IPS-18c (cell line): Measurements from ENCODE around the gene AQP1.

Source experiments
- H3K4me3 ChIP-seq: 2 replicates; pipeline ENCODE4 v1.7.0; 2013; ENCODE audit warnings: low read depth, mild to moderate bottlenecking, low read length, moderate library complexity; ENCODE audit not compliant: insufficient read depth
- H3K9me3 ChIP-seq: one replicate; pipeline ENCODE4 v1.6.1; 2013; ENCODE audit warnings: mild to moderate bottlenecking, low read length, moderate library complexity; ENCODE audit not compliant: control insufficient read depth, insufficient read depth

The AQP1 gene

DNA sequence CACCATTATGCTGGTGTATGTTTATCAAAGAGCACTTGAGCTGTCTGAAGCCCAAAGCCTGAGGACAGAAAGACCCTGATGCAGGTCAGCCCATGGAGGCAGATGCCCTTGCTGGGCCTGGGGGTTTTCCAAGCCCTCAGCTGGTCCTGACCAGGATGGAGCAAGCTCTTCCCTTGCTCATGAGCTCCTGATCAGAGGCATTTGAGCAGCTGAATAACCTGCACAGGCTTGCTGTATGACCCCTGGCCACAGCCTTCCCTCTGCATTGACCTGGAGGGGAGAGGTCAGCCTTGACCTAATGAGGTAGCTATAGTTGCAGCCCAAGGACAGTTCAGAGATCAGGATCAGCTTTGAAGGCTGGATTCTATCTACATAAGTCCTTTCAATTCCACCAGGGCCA, 13.0 kb downstream of the AQP1 start:
- no peaks in the 10 kb centered on the region for H3K9me3 ChIP-seq
- H3K4me3 ChIP-seq, result no peak overlapping the region

DNA sequence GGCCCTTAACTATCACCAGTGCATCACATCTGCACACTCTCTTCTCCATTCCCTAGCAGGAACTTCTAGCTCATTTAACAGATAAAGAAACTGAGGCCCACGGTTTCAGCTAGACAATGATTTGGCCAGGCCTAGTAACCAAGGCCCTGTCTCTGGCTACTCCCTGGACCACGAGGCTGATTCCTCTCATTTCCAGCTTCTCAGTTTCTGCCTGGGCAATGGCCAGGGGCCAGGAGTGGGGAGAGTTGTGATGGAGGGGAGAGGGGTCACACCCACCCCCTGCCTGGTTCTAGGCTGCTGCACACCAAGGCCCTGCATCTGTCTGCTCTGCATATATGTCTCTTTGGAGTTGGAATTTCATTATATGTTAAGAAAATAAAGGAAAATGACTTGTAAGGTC, 13.5 kb downstream of the AQP1 start:
- no peak overlapping the region for H3K4me3 ChIP-seq

DNA sequence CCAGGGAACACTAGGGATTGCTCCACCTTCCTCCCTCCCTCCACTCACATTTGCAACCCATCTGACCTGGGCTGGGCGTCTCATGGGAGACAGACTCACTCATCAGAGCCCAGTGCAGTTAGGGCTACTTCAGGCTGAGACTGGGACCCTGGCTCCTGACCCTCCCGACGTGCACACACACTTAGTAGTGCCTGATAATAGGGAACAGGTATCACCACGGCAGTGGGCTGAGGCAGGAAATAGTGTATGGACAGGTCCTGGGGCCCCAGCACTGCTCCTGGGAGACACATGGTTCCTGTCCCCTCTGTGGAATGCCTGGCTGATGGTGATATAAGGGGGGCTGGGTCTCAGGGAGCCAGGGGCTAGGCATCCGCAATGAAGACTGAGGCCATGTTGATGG, 14.3 kb downstream of the AQP1 start:
- Histone ChIP-seq H3K9me3 (no peaks in the 10 kb centered on the region), H3K4me3 (no peak overlapping the region)

More for the DNA sequence above, 13.5 kb downstream of the AQP1 start:
- H3K9me3 ChIP-seq, result no peaks in the 10 kb centered on the region

DNA sequence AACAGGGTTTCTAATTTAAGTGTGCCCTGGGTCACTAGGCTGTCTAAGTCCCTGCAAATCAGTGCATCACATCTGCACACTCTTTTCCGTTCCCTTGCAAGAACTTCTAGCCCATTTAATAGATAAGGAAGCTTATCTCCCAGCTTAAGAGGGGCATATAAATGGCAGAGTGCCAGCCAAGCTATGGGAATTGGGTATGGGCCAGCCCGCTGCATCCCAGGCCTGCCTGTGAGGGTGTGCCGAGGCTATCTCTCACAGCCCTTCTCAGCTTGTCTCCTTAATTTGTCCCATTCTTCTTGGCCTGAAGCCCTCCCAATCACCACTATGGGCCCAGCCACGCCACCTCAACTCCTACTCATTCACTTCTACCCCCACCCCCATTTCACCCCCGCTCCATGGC, 14.7 kb downstream of the AQP1 start:
- H3K9me3 ChIP-seq, result no peaks in the 10 kb centered on the region
- H3K4me3 ChIP-seq, result no peak overlapping the region

DNA sequence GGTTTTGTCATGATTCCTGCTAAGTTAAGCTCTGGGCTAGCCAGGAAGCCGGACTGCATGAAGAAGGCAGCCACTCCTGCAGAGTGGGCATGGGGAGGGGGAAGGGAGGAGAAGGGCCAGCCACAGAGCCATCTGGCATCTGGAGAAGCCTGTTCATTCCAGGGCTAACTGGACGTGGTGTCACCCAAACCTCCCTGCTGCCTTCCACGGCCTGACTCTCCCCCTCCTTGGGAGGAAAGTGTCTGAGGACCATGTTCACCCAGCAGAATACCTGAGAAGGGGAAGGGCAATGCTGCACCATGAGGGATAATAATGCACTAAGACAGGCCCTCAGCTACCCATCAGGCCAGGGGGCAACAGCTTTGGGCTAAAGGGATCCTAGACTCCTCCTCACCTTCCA, 15.4 kb downstream of the AQP1 start:
- H3K9me3 ChIP-seq, result no peaks in the 10 kb centered on the region
- no peak overlapping the region; the same call in 1 of the 2 replicates for H3K4me3 ChIP-seq

DNA sequence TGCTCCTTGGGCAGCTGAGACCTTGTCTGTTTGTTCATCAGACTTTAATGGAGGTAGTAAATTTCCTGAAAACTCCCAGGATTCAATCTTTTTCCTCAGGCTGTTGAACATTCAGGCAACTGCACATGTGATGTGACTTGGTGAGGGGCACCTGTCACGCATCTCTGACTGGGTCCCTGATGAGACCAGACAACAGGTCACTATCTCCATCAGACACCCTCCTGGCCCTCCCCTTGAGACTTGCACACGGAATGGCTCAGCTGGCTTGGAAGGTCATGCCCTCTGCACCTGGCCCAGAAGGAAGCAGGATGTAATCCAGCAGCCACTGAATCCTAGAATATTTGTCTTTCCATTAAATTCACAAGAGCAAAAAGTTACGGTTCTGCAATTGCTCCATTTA, 15.9 kb downstream of the AQP1 start:
- H3K9me3 ChIP-seq, result no peaks in the 10 kb centered on the region

DNA sequence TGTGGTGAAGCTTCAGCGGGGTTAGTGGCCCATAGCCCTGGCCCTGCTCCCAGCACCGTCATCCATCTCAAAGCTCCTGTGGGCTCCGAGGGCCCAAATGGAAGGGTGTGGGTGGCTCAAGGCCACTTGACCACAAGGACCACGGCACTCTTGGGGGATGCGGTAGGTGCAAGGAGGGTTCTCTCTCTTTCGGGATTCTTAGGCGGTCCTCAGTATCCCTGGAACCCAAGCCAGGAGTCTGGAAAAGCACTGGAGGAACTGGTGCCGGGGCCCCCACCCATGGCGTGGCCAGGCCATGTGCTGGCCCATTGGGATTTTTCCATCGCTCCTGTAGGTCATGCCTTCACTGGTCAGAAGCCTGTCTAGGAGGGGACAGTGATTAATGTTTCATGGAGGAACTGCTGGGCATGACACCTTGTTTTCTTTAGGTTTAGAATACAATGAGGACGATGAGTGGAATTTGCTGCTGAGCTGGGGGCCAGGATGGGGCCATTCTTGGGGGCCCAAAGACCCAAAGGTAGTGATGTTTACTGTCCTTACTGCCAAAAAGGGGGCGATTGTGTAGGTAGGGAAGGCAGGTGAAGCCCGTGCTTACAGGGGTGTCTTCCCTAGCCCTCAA, 16.7 kb downstream of the AQP1 start:
- Histone ChIP-seq H3K4me3 (no peak overlapping the region), H3K9me3 (peaks cover 2% of the 10 kb centered on the region)

More for the DNA sequence above, 15.9 kb downstream of the AQP1 start:
- no peak overlapping the region for H3K4me3 ChIP-seq

DNA sequence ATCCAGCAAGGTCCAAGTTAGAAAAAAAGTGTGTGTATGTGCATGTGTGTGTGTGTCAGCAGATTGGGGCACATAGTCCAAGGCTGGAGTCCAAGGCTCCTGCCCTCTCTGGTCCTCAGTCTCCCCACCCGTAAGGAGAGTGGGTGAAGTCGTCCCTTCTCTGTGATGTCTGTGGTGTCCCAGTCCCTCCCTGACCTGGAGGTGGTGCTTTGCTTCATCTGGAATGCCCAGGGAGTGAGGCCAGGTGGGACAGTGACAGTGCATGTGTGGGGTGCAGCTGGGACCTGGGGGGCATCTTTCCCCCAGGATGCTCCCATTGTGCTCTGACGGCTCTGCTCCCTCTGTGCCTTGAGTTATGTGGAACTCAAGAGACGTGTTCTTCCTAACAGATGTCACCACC, 18.0 kb downstream of the AQP1 start:
- peaks cover 3% of the 10 kb centered on the region for H3K9me3 ChIP-seq
- no peak overlapping the region for H3K4me3 ChIP-seq

DNA sequence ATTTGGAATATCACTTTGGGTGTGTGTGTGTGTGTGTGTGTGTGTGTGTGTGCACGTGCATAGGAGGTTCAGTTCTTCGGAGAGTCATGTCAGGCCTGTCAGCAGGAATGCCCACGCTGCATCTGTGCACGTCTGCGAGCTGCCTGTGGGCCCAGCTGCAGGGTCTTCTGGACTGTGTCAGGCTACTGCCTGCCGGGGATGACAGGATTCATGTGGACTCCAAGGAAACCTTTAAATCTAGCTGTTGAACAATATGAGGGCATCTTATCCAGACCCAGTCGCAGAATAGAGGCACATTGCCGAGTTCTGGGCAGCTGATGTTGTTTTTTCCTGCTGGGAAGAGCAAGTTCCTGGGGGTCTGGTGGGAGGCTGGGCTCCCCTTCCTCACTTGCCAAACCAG, 19.0 kb downstream of the AQP1 start:
- no peak overlapping the region for H3K4me3 ChIP-seq
- peaks cover 3% of the 10 kb centered on the region for H3K9me3 ChIP-seq

DNA sequence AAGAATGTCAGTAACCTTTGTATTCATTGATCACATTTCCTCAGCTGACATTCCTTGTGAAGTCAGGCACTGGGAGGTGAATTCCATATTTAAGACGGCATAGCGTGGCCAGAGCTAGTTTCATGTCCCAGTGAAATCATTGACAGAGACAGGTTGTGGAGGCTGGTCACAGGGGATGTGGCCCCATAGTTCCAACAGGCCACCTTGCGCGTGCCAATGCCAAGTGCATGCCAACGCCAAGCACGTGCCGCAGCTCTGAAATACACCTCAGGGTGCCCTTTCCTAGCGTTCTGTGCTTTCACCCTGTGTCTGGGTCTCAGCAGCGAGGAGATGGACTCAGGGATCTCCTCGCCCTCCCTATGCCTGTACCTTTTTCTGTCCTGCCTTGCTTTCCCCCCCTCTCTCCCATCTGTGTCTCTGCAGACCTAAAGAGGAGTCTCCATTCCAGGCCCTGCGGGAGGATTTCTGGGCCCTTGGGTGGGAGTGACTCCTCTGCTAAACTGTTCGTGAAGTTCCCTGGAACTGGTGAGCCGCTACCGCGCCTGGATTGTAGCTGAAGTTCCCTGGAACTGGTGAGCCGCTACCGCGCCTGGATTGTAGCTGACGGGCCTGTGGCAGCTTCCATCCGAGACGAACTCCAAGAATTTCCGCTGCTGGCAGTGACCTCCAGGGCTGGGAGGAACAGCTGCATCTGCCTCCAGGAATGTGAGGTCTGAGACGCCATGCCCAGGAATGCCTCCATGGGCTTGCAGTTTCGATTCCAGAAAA, 19.7 kb downstream of the AQP1 start:
- peaks cover 3% of the 10 kb centered on the region for H3K9me3 ChIP-seq
- no peak overlapping the region for H3K4me3 ChIP-seq

DNA sequence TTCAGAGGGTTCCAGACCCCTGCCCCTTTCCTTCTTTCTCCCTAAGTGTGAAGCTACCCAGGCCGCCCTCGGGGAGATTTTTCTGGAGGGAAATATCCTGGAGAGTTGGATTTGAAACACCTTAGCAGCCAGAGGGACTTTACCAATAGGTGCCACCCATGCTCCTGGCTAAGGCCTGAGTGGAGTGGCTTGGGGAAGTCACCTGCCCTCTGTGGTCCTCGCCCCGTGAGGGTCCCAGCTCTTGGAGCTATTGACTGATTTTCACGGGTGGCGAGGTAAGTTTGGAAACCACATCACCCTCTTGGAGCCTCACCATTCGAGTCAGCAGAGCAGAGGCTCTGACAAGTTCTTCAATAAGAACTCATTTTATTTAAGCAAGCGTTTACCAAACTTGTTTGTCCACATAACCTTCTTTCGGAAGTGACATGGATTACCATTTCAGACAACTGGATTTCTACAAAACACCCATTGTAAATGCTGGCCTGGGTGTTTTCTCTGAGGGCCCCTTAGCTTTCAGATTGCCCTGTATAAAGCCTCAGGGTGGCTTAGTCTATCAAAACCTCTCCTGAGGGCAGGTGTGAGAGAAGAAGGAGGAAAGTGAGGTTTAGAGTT, 20.4 kb downstream of the AQP1 start:
- Histone ChIP-seq H3K9me3 (peaks cover 3% of the 10 kb centered on the region), H3K4me3 (no peak overlapping the region)

DNA sequence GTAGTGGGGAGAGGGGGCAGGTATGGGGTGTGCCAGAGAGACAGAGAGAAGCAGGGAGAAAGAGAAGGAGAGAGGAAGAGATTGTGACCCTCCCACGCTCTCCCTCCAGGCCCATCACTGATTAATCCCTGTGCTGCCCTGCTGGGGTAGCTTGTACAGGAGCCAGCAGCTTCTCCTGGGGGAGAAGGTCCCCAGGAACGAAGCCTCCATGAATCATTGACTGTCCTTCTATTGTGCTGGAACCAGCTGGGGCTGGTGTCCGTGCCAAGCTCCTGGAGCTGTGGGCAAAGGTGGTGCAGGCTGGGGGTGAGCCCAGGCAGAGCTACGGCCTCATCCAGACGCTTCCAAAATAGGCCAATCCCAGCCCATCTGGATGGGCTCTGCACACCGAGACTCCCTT, 20.9 kb downstream of the AQP1 start:
- Histone ChIP-seq H3K4me3 (no peak overlapping the region), H3K9me3 (peaks cover 3% of the 10 kb centered on the region)

DNA sequence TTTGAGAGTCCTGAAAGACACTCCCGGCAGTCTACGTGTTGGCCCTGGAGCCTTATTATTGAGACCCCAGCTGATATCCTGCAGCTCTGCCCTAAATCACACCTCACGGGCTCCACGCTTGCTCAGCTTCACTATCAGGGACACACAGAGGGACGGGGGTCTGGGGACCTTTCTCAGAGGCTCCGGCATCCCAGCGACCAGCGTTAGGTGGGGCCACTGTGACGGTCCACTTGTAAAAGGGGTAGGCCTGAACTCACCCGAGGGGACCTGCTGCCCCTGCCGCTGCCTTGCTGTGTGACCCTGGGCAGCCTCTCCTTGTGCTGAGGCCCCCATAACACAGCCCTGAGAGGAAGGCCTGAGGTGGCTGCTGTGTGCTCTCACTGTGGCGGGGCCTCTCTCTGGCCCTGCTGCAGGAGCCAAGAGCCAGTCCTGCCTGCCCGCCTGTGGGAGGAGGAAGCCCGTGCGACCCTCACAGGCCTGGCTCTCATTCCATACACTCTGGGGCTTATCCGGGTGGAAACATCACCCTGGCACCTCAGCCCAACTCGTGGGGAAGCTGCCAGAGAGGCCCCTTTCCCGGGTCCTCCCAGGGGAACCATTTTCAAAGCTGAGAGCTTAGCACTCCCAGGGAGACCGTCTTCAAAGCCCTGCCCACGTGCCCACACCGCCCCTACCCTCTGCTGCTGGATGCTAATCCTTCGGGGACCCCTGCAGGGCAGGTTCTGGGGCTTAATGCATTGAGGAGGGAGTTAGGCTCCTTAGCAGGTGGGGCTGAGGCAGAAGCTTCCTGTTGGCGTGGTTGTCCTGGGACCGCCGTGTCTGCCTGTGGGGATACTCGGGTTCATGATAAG, 21.7 kb downstream of the AQP1 start:
- peaks cover 3% of the 10 kb centered on the region for H3K9me3 ChIP-seq
- H3K4me3 ChIP-seq, result no peak overlapping the region

DNA sequence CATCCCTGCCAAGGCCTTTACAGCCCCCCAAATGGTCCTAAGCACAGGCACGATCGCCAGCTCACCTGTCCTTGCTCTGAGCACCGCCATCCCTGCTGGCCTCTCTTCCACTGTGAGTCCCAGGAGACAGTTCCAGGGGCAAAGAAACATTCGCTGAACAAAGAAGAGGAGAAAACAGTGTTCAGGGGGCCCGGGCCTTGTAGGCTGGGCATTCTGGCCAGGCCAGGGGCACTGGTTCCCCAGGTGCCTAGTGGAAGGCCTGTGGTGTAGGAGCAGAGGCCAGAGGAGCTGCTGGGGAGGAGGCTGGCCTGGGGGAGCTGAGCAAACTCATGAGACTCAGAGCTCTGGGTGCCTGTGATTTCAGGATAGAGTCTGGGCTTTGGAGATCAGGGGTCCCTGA, 22.6 kb downstream of the AQP1 start:
- H3K9me3 ChIP-seq, result peaks cover 3% of the 10 kb centered on the region
- no peak overlapping the region for H3K4me3 ChIP-seq

DNA sequence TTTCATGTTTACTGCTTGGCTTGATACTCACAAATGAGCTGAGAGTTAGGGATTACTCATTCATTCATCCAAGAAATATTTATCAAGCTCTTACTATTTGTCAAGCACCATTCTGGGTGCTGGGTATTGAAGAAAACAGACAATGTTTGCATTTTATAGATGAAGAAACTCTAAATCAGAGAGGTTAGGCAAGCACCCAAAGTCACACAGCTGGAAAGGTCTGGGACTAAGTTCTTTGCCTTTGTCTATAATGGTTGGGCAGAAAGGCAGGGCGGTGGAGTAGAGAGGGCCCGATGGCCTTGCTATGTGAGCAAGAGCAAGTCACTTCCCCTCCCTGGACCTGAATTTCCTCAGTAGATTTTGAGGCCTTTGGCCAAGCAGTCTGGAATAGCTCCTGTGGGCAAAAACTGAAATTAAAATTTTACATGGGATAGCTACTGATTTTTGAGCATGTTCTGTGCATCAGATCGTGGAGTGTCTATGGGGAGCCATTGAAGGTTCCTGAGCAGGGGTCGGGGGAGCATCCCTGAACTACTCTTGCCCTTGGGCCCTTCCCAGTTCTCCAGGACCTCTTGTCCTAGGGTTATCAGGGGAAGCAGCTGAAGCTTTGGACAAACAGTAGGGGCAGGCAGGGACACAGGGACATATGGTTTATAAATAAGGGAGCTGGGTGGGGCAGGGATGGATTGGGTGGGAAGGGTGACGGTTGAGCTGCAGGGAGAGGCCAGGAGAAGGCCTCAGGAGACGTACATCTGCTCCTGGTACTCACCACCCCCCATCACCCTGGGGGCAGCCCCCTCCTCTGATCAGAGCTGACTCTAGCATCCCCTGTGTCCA, 23.3 kb downstream of the AQP1 start:
- Histone ChIP-seq H3K4me3 (no peak overlapping the region), H3K9me3 (peaks cover 3% of the 10 kb centered on the region)

DNA sequence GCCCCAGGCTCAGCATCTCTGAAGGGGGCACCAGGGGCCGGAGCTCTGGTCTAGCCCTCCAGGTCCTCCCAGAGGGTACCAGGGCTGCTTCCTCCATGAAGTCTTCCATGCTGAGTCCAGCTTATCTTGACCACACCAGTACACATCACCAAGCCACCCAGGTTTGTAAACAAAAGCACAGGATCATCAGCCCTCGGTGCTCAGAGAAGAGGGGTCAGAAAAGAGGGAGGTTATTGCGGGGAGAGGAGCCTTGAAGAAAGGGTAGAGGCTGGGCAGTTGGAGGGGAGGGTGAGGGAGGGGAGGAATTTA, 23.9 kb downstream of the AQP1 start:
- Histone ChIP-seq H3K4me3 (no peak overlapping the region), H3K9me3 (peaks cover 3% of the 10 kb centered on the region)

DNA sequence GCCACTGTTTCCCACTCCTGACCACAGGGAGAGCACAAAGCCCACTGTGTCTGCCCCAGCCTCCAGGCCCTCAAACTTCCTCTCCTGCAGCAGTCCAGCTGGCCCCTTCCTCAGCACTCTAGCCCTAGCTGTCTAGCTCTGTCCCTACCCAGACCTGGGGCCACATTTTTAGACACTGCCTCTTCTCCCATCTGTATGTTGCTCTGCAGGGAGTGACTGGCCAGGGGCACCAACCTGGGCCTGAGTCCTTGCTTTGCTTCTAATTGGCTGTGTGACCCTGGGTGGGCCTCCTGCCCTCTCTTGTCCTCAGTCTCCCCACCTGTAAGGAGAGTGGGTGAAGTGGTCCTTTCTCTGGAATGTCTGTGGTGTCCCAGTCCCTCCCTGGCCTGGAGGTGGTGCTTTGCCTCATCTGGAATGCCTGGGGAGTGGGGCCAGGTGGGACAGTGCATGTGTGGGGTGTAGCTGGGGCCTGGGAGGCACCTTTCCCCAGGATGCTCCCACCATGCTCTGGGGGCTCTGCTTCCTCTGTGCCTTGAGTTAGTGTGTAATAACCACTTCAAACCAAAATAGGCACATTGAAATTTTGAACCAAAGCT, 25.1 kb downstream of the AQP1 start:
- Histone ChIP-seq H3K4me3 (no peak overlapping the region), H3K9me3 (peaks cover 3% of the 10 kb centered on the region)
